ENCODE data around the gene PRSS27. TPM values are rescaled to one million over a fixed set of nuclear protein-coding genes. Genes with fewer than 3 reads are reported as not detected.

PRSS27 gene
- total and polyA plus RNA-seq, 2 of the 8 experiments (the other 6 are each of a cell fraction or from before 2014, with no cell fraction given) = 1.3 to 7.5 TPM

- Histone ChIP-seq H3K4me2 (ENCODE audit: insufficient read depth in 1 of 2, low read depth in 2 of 2, low read length in 2 of 2) (peak overlapping the region in 1 of 2 experiments; percentile 60; a peak in 3 of 4 replicates), H2AK5ac (ENCODE audit: low read depth, low read length) (no peak overlapping the region), H4K8ac (ENCODE audit: extremely low read depth, insufficient read depth, low read length) (no peak overlapping the region), H4K91ac (replicated peaks; ENCODE audit: insufficient read length, low read length) (no peak overlapping the region), H3K27ac (ENCODE audit: low read depth, low read length) (no peak overlapping the region), H3K23ac (ENCODE audit: insufficient read length) (no peak overlapping the region), H3K4me1 (replicated peaks in 1 of 4; ENCODE audit: control insufficient read depth in 3 of 4, insufficient read depth in 4 of 4, low read length in 3 of 4) (peaks cover 0 to 12% (median 5%) of the 10 kb centered on the region in 4 experiments; a peak in 4 of 7 replicates), H2BK120ac (replicated peaks; ENCODE audit: low read depth, low read length) (no peak overlapping the region), H3K56ac (replicated peaks; ENCODE audit: insufficient read length, low read depth, low read length) (no peak overlapping the region), H2BK15ac (ENCODE audit: low read length) (no peak overlapping the region), H2AFZ (ENCODE audit: low read length) (no peak overlapping the region), H4K5ac (ENCODE audit: insufficient read length, low read depth, low read length) (no peak overlapping the region), H3K4ac (replicated peaks; ENCODE audit: insufficient read length, low read depth, low read length) (no peak overlapping the region), H3K79me2 (ENCODE audit: control insufficient read depth in 1 of 2, insufficient read depth in 2 of 2, low read length in 2 of 2) (no peaks in the 10 kb centered on the region), H3K23me2 (ENCODE audit: low read depth, low read length) (peaks cover 2% of the 10 kb centered on the region; the same call in 1 of the 2 replicates), H3K27me3 (replicated peaks in 1 of 4; ENCODE audit: control insufficient read depth in 3 of 4, extremely low read depth in 1 of 4, insufficient read depth in 3 of 4, low read length in 3 of 4) (no peaks in the 10 kb centered on the region; a peak in 1 of 7 replicates), H3K14ac (ENCODE audit: insufficient read length) (no peak overlapping the region), H2BK12ac (ENCODE audit: low read depth, low read length) (no peak overlapping the region), H3K9ac (replicated peaks in 1 of 4; ENCODE audit: extremely low read depth in 1 of 4, low read depth in 3 of 4, low read length in 3 of 4) (no peak overlapping the region), H2BK5ac (ENCODE audit: low read depth, low read length) (no peak overlapping the region), H3K9me3 (ENCODE audit: insufficient read depth in 2 of 2, low read depth in 1 of 2, low read length in 1 of 2) (no peaks in the 10 kb centered on the region), H4K20me1 (replicated peaks in 1 of 2; ENCODE audit: control insufficient read depth in 1 of 2, insufficient read depth in 2 of 2, low read length in 2 of 2) (peaks cover 5 to 6% of the 10 kb centered on the region in 2 experiments), H3K36me3 (ENCODE audit: control insufficient read depth in 2 of 4, insufficient read depth in 4 of 4, low read length in 3 of 4) (no peaks in the 10 kb centered on the region), H3K4me3 (ENCODE audit: extremely low read depth in 1 of 4, insufficient read depth in 2 of 4, low read depth in 3 of 4, low read length in 4 of 4) (peak overlapping the region in 1 of 4 experiments; percentile 40; a peak in 1 of 8 replicates), H2BK20ac (ENCODE audit: low read length) (no peak overlapping the region), H3K79me1 (ENCODE audit: low read depth, low read length) (no peaks in the 10 kb centered on the region), H3K18ac (ENCODE audit: extremely low read depth, low read length) (no peak overlapping the region; the same call in 1 of the 2 replicates)
- FAIRE-seq (no peak), DNase-seq (ENCODE audit: low read depth in 1 of 2, low spot score in 2 of 2) (peak in 1 of 2 experiments; percentile 80)
- no peak for TF ChIP-seq TCF12 (IDR thresholded peaks at IDR 0.05; ENCODE audit: low read depth, low read length)
- TF ChIP-seq SIN3A (conservative IDR thresholded peaks at IDR 0.05 in 1 of 2, IDR thresholded peaks at IDR 0.05 in 1 of 2; ENCODE audit: low read depth in 1 of 2, low read length in 2 of 2) = peak; percentile 79 to 83; a peak in 3 of 4 replicates
- no peak for TF ChIP-seq JUN (IDR thresholded peaks at IDR 0.05; ENCODE audit: low read depth, low read length)
- TF ChIP-seq ASH2L (IDR thresholded peaks at IDR 0.05; ENCODE audit: low read length) = no peak
- TF ChIP-seq MAX (IDR thresholded peaks at IDR 0.05) = 0 out of 2 replicates have a peak, but pooled peaks have one; percentile 39
- TF ChIP-seq BACH1 (IDR thresholded peaks at IDR 0.05; ENCODE audit: low read length) = peak; percentile 82
- TF ChIP-seq CREB1 (IDR thresholded peaks at IDR 0.05) = peak; percentile 71
- TF ChIP-seq KDM4A (IDR thresholded peaks at IDR 0.05; ENCODE audit: low read depth, low read length, severe bottlenecking) = peak; percentile 26
- TF ChIP-seq GABPA (IDR thresholded peaks at IDR 0.05; ENCODE audit: borderline replicate concordance, insufficient read depth, low read length) = 0 out of 2 replicates have a peak, but pooled peaks have one; percentile 45
- peak; percentile 68 to 77; a peak in 1 of 4 replicates for TF ChIP-seq HDAC2 (IDR thresholded peaks at IDR 0.05; ENCODE audit: borderline replicate concordance in 1 of 2, low read depth in 2 of 2, low read length in 2 of 2)
- POLR2A ChIA-PET (ENCODE audit: partially characterized antibody) = interaction anchor here (0.8 to 1.4 kb wide), 2 partner anchors 38 to 79 kb away, joined by 4 to 5 read pairs; no protein-coding TSS in a partner anchor
- 35% methylated on average over 29 of the region's 33 CpGs; no CpG with 5 or more reads in 1 of the 2 experiments for WGBS, 2 experiments (ENCODE audit: extremely low coverage in 1 of 2, insufficient coverage in 1 of 2, insufficient read length in 1 of 2, insufficient replicate concordance in 2 of 2, low coverage in 1 of 2, low lambda C conversion rate in 2 of 2, missing lambda C conversion rate in 1 of 2)
- CTCF ChIA-PET (ENCODE audit: partially characterized antibody) = interaction anchor here (0.6 to 1.2 kb wide), 2 partner anchors 24 to 458 kb away, joined by 3 read pairs; no protein-coding TSS in a partner anchor
Measured at GRCh38 chr16:2715519-2715918, 4.5 kb downstream of the PRSS27 start.
